SH-SY5Y (cell line): ENCODE measurements around the gene TSSC4.

ENCODE experiments used
- GATA2 ChIP-seq: IDR thresholded peaks from 2 replicates; pipeline ENCODE4 v1.6.1; 2011; ENCODE audit warnings: mild to moderate bottlenecking, low read depth, low read length
- GATA3 ChIP-seq: IDR thresholded peaks from 2 replicates; pipeline ENCODE4 v1.6.1; 2011; ENCODE audit warnings: low read depth, mild to moderate bottlenecking, low read length, moderate library complexity

DNA sequence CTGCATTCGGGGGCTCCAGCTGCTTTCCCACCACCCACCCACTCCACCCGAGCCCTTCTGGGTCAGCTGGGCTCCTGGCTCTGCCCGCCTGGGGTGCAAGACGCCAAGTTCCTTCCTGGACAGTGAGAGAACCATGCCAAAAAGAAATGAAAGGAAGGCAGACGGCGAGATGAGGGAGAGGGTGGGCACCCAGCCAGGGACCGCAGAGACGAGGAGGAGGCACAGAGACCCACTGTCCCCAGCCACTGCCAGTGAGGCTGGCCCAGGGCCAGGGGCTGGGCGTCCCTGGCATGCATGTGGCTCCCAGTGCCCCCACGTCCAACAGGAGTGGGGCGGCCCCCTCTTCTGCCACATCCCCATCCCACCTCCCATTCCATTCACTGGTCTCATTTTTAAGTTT, 34.3 kb upstream of the TSSC4 start:
- TF ChIP-seq GATA2 (no peak), GATA3 (no peak)
